ENCODE data around the gene MARF1. TPM values are rescaled to one million over a fixed set of nuclear protein-coding genes. Genes with fewer than 3 reads are reported as not detected.

MARF1 gene
- total RNA-seq, 1 experiment from 2014 or later = 51.5 TPM

DNA sequence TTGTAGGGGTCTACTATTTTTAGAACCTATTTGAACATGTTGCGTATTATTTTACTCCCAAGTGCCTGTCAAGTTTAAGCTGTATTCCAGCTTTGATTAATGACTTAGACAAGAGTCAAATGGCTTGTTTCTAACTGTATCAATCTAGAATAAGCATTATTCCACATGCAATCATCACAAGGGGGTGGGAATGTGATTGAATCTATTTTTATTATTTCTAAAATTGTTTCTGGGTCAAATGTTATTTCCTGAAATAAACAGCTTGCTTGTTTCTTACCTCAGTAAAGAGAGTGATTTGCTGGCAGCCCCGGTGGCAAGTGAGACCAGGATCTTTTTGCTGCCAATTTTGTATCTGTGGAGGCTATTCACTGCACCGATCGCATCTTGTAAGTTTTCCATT lies 21.5 kb downstream of the MARF1 start:
- POLR2A ChIA-PET = interaction anchor here (0.6 kb wide), 2 partner anchors 22 to 1471 kb away, joined by 3 to 5 read pairs; partner anchors contain the start of gene MARF1
- no TSS peak for BruUV-seq (replicated peaks)
- intact Hi-C loops (cut with micrococcal nuclease; ENCODE audit: unreplicated experiment) = no loop called here
- in situ Hi-C loops (cut with HindIII; ENCODE audit: low pct_unique_long_range_greater_than_20kb, low sequenced_read_pairs) = no loop called here
- H3K27ac ChIP-seq (ENCODE audit: low read length) = no peak overlapping the region
- DNase-seq (ENCODE audit: low read depth, low spot score) (no peak), ATAC-seq (no peak)
- H3K36me3 ChIP-seq (ENCODE audit: control insufficient read depth, insufficient read depth, low read length) = peaks cover 23% of the 10 kb centered on the region
- H3K4me1 ChIP-seq (ENCODE audit: control insufficient read depth, insufficient read depth, low read length) = no peaks in the 10 kb centered on the region
- H3K27me3 ChIP-seq (ENCODE audit: control insufficient read depth, insufficient read depth, low read length) = no peaks in the 10 kb centered on the region
- no peaks in the 10 kb centered on the region for H3K9me3 ChIP-seq (ENCODE audit: control insufficient read depth, insufficient read depth, low read depth, low read length)
- TF ChIP-seq POLR2AphosphoS5 (IDR thresholded peaks at IDR 0.05; ENCODE audit: low read depth, low read length) = no peak
- TF ChIP-seq SIN3A (IDR thresholded peaks at IDR 0.05; ENCODE audit: borderline replicate concordance, insufficient read depth, low read depth, low read length) = no peak
- no peak for TF ChIP-seq TCF7L2 (IDR thresholded peaks at IDR 0.05; ENCODE audit: low read depth, low read length)
- TF ChIP-seq, protein P1, sequence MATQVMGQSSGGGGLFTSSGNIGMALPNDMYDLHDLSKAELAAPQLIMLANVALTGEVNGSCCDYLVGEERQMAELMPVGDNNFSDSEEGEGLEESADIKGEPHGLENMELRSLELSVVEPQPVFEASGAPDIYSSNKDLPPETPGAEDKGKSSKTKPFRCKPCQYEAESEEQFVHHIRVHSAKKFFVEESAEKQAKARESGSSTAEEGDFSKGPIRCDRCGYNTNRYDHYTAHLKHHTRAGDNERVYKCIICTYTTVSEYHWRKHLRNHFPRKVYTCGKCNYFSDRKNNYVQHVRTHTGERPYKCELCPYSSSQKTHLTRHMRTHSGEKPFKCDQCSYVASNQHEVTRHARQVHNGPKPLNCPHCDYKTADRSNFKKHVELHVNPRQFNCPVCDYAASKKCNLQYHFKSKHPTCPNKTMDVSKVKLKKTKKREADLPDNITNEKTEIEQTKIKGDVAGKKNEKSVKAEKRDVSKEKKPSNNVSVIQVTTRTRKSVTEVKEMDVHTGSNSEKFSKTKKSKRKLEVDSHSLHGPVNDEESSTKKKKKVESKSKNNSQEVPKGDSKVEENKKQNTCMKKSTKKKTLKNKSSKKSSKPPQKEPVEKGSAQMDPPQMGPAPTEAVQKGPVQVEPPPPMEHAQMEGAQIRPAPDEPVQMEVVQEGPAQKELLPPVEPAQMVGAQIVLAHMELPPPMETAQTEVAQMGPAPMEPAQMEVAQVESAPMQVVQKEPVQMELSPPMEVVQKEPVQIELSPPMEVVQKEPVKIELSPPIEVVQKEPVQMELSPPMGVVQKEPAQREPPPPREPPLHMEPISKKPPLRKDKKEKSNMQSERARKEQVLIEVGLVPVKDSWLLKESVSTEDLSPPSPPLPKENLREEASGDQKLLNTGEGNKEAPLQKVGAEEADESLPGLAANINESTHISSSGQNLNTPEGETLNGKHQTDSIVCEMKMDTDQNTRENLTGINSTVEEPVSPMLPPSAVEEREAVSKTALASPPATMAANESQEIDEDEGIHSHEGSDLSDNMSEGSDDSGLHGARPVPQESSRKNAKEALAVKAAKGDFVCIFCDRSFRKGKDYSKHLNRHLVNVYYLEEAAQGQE (IDR thresholded peaks at IDR 0.05; ENCODE audit: insufficient read depth in 1 of 2, low read depth in 2 of 2, low read length in 1 of 2) = no peak
- no peak for TF ChIP-seq CTCF (IDR thresholded peaks at IDR 0.05)
- no peak overlapping the region for H3K4me3 ChIP-seq (ENCODE audit: low read depth in 2 of 2, low read length in 2 of 2)
- CTCF ChIA-PET = interaction anchor here (1.6 kb wide), 1 partner anchor 22 kb away, joined by 4 read pairs; the partner anchor contains the start of gene MARF1

DNA sequence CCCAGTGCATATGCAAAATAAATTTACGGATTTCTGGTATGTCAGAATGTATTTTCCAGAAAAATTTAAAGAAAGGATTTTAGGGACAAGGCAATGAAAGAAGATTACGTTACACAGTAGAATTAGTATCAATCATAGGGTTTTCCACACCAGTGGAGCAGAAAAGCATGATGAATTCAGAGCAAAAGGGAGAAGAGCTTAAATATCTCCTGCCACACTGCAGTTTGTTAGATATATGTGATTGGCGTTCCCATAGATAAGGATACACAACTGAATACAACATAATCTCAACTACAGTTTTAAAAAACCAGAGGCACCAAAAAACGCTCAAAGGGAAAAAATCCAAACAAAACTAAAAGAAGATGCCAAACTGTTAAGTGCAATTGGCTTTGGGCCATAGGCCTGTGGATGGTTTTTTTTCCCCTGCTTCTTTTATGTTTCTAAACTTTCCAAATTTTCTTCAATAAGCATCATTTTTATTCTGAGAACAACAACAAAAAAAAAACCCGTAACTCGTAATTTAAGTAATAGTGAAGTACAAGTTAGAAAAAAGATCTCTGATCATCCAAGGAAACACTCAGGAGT lies 22.3 kb downstream of the MARF1 start:
- no TSS peak for BruUV-seq (replicated peaks)
- TF ChIP-seq SIN3A (IDR thresholded peaks at IDR 0.05; ENCODE audit: borderline replicate concordance, insufficient read depth, low read depth, low read length) (no peak), TCF7L2 (IDR thresholded peaks at IDR 0.05; ENCODE audit: low read depth, low read length) (no peak), CTCF (IDR thresholded peaks at IDR 0.05) (no peak), POLR2AphosphoS5 (IDR thresholded peaks at IDR 0.05; ENCODE audit: low read depth, low read length) (no peak)
- TF ChIP-seq, protein P1 (IDR thresholded peaks at IDR 0.05; ENCODE audit: insufficient read depth in 1 of 2, low read depth in 2 of 2, low read length in 1 of 2) = no peak
- ATAC-seq (no peak), DNase-seq (ENCODE audit: low read depth, low spot score) (no peak)
- Histone ChIP-seq H3K27me3 (ENCODE audit: control insufficient read depth, insufficient read depth, low read length) (no peaks in the 10 kb centered on the region), H3K4me3 (ENCODE audit: low read depth in 2 of 2, low read length in 2 of 2) (no peak overlapping the region), H3K9me3 (ENCODE audit: control insufficient read depth, insufficient read depth, low read depth, low read length) (no peaks in the 10 kb centered on the region), H3K27ac (ENCODE audit: low read length) (no peak overlapping the region), H3K36me3 (ENCODE audit: control insufficient read depth, insufficient read depth, low read length) (peaks cover 24% of the 10 kb centered on the region), H3K4me1 (ENCODE audit: control insufficient read depth, insufficient read depth, low read length) (no peaks in the 10 kb centered on the region)
- ChIA-PET POLR2A (no interaction called here), CTCF (no interaction called here)
- in situ Hi-C loops (cut with HindIII; ENCODE audit: low pct_unique_long_range_greater_than_20kb, low sequenced_read_pairs) = no loop called here
- intact Hi-C loops (cut with micrococcal nuclease; ENCODE audit: unreplicated experiment) = no loop called here
